Measurements from ENCODE around the gene RCAN3.

DNA sequence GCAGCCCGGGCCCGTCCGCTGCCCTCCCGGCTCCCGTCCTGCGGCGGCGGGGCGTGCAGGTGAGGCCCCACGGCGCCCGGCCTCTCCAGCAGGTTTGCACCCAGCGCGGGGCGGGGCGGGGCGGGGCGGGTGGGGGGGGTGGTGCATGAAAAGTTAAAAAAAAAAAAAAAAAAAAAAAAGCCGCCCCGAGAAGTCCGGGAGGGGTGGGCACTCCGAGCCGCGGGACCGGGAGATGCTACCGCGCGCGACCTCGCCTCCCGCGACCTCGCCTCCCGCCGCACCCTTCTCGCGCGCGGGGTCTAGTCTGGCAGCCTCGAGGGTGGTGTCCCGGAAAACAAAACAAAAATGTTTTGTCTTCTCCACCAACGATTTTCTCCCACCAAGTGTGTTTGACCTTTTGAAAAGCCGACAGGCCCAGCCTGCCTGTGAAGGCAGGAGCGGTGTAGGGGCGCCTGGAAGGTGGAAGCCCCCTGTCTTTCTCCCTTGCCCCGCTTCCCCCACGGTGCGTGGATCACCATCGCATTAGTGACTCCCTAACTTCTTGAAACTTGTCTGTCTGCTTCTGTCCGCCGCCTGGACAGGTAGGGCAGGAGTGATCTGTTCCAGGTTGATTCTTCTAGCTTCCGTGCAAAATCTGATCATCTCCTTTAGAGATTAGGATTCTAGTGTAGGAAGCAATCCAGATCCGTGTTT, 569 bp downstream of the RCAN3 start:
- TF ChIP-seq POLR2A (IDR thresholded peaks at IDR 0.05): no peak
- TF ChIP-seq, protein P1, sequence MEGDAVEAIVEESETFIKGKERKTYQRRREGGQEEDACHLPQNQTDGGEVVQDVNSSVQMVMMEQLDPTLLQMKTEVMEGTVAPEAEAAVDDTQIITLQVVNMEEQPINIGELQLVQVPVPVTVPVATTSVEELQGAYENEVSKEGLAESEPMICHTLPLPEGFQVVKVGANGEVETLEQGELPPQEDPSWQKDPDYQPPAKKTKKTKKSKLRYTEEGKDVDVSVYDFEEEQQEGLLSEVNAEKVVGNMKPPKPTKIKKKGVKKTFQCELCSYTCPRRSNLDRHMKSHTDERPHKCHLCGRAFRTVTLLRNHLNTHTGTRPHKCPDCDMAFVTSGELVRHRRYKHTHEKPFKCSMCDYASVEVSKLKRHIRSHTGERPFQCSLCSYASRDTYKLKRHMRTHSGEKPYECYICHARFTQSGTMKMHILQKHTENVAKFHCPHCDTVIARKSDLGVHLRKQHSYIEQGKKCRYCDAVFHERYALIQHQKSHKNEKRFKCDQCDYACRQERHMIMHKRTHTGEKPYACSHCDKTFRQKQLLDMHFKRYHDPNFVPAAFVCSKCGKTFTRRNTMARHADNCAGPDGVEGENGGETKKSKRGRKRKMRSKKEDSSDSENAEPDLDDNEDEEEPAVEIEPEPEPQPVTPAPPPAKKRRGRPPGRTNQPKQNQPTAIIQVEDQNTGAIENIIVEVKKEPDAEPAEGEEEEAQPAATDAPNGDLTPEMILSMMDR (IDR thresholded peaks at IDR 0.05): no peak

Measured in uterus (tissue), 2 donors.